Ramos (cell line): ENCODE results near the gene ACOT12.
"Not testable (repeated sequence)": the region's sequence is repeated elsewhere in the genome, so short reads cannot be mapped to it uniquely, and the experiment has no call there.

ENCODE experiments used
- in situ Hi-C: fragments of 300-500 bp; cut with MboI; formaldehyde crosslinking; loops from one replicate; pipeline ENCODE4 v1.14.3; 2022; ENCODE audit warnings: low sequenced_read_pairs; ENCODE audit not compliant: unreplicated experiment

The ACOT12 gene

GRCh38 chr5:81393783-81394718 lies at the start of gene ACOT12:
Gene ACOT12, minus strand, starts transcription at chr5:81394134. Its CDS starts 20 bp downstream, at chr5:81394114.
- in situ Hi-C loops, result no loop called here

GRCh38 chr5:81435023-81435422 lies 41.1 kb upstream of the ACOT12 start:
- in situ Hi-C loops, result no loop called here

GRCh38 chr5:81429985-81430384 lies 36.1 kb upstream of the ACOT12 start:
- in situ Hi-C loops, result no loop called here

- in situ Hi-C loops, result no loop called here
Measured at GRCh38 chr5:81429363-81429762, 35.4 kb upstream of the ACOT12 start.

GRCh38 chr5:81428861-81429260 lies 34.9 kb upstream of the ACOT12 start:
- in situ Hi-C loops, result no loop called here

- in situ Hi-C loops, result no loop called here
Measured at GRCh38 chr5:81428446-81428845, 34.5 kb upstream of the ACOT12 start.

GRCh38 chr5:81427566-81427965 lies 33.6 kb upstream of the ACOT12 start:
- in situ Hi-C loops, result no loop called here

- in situ Hi-C loops, result no loop called here
Measured at GRCh38 chr5:81426359-81427030, 32.6 kb upstream of the ACOT12 start.

GRCh38 chr5:81425569-81425968 lies 31.6 kb upstream of the ACOT12 start:
- in situ Hi-C loops, result no loop called here

GRCh38 chr5:81424728-81425127 lies 30.8 kb upstream of the ACOT12 start:
- in situ Hi-C loops, result no loop called here

GRCh38 chr5:81422671-81423070 lies 28.7 kb upstream of the ACOT12 start:
- in situ Hi-C loops, result no loop called here

GRCh38 chr5:81420039-81420667 lies 26.2 kb upstream of the ACOT12 start:
- in situ Hi-C loops, result no loop called here

GRCh38 chr5:81418606-81419005 lies 24.7 kb upstream of the ACOT12 start:
- in situ Hi-C loops, result no loop called here

GRCh38 chr5:81417052-81417451 lies 23.1 kb upstream of the ACOT12 start:
- in situ Hi-C loops, result no loop called here

- in situ Hi-C loops, result no loop called here
Measured at GRCh38 chr5:81409896-81410295, 16.0 kb upstream of the ACOT12 start.

- in situ Hi-C loops, result no loop called here
Measured at GRCh38 chr5:81409361-81409760, 15.4 kb upstream of the ACOT12 start.

- in situ Hi-C loops, result no loop called here
Measured at GRCh38 chr5:81408496-81408895, 14.6 kb upstream of the ACOT12 start.

- in situ Hi-C loops, result not testable (repeated sequence)
Measured at GRCh38 chr5:81407811-81408210, 13.9 kb upstream of the ACOT12 start.

GRCh38 chr5:81405126-81405891 lies 11.4 kb upstream of the ACOT12 start:
- in situ Hi-C loops, result no loop called here

GRCh38 chr5:81402192-81402930 lies 8.4 kb upstream of the ACOT12 start:
- in situ Hi-C loops, result no loop called here
